HEK293T (cell line): ENCODE data around the gene NSD1.

Experiments
- CTCF ChIA-PET: fragments of 350-600 bp; formaldehyde crosslinking; extraction: SDS; loops from one replicate; lab custom pipeline; 2021; ENCODE audit warnings: antibody characterized with exemption, inconsistent platforms; lab: Yijun Ruan, JAX
- POLR2A ChIA-PET: fragments of 350-600 bp; formaldehyde crosslinking; extraction: SDS; loops from one replicate; lab custom pipeline; 2020; ENCODE audit warnings: antibody characterized with exemption, inconsistent platforms; lab: Yijun Ruan, JAX
- DNase-seq: peaks from one replicate; pipeline ENCODE4 v3.0.0; 2012; ENCODE audit warnings: mixed read lengths; ENCODE audit errors: extremely low spot score
- ARNT ChIP-seq: fragments of 450-650 bp; IDR thresholded peaks from 2 replicates; pipeline ENCODE4 v1.6.1; 2017; ENCODE audit warnings: mild to moderate bottlenecking
- BHLHE40 ChIP-seq: fragments of 450-650 bp; IDR thresholded peaks from 2 replicates; pipeline ENCODE4 v1.6.1; 2016; ENCODE audit warnings: mild to moderate bottlenecking, moderate library complexity, borderline replicate concordance
- CTBP1 ChIP-seq: fragments of 450-650 bp; IDR thresholded peaks from 2 replicates; pipeline ENCODE4 v1.6.1; 2016; ENCODE audit warnings: borderline replicate concordance
- ELF4 ChIP-seq: fragments of 450-650 bp; IDR thresholded peaks from 2 replicates; pipeline ENCODE4 v1.6.1; 2017; ENCODE audit warnings: antibody characterized with exemption
- FOXA1 ChIP-seq: fragments of 450-650 bp; IDR thresholded peaks from 2 replicates; pipeline ENCODE4 v1.6.1; 2016; ENCODE audit warnings: mild to moderate bottlenecking
- FOXK2 ChIP-seq: fragments of 450-650 bp; IDR thresholded peaks from 2 replicates; pipeline ENCODE4 v1.6.1; 2016; ENCODE audit warnings: mild to moderate bottlenecking
- FOXM1 ChIP-seq: fragments of 450-650 bp; IDR thresholded peaks from 2 replicates; pipeline ENCODE4 v1.6.1; 2017; ENCODE audit warnings: mild to moderate bottlenecking, borderline replicate concordance
- HDGF ChIP-seq: fragments of 450-650 bp; IDR thresholded peaks from 2 replicates; pipeline ENCODE4 v1.6.1; 2017; ENCODE audit warnings: antibody characterized with exemption, borderline replicate concordance
- L3MBTL2 ChIP-seq: fragments of 450-650 bp; conservative IDR thresholded peaks from 2 replicates; pipeline ENCODE4 v1.6.1; 2016; ENCODE audit warnings: mild to moderate bottlenecking
- LEF1 ChIP-seq: fragments of 450-650 bp; IDR thresholded peaks from 2 replicates; pipeline ENCODE4 v1.6.1; 2017; ENCODE audit warnings: mild to moderate bottlenecking, borderline replicate concordance
- NFRKB ChIP-seq: fragments of 450-650 bp; IDR thresholded peaks from 2 replicates; pipeline ENCODE4 v1.6.1; 2016; ENCODE audit warnings: mild to moderate bottlenecking, moderate library complexity
- PKNOX1 ChIP-seq: fragments of 450-650 bp; IDR thresholded peaks from 2 replicates; pipeline ENCODE4 v1.6.1; 2016
- SP1 ChIP-seq: fragments of 450-650 bp; IDR thresholded peaks from 2 replicates; pipeline ENCODE4 v1.6.1; 2017
- SUZ12 ChIP-seq: fragments of 450-650 bp; IDR thresholded peaks from 2 replicates; pipeline ENCODE4 v1.6.1; 2016; ENCODE audit warnings: mild to moderate bottlenecking
- TARDBP ChIP-seq: fragments of 450-650 bp; IDR thresholded peaks from 2 replicates; pipeline ENCODE4 v1.6.1; 2016
- ZNF384 ChIP-seq: fragments of 450-650 bp; IDR thresholded peaks from 2 replicates; pipeline ENCODE4 v1.6.1; 2016

The NSD1 gene

GRCh38 chr5:177232358-177232757 is 98.8 kb downstream of the NSD1 start:
- DNase-seq = no peak
- ChIA-PET CTCF (no interaction called here), POLR2A (no interaction called here)
- TF ChIP-seq FOXM1 = no peak
- peak; percentile 75 for TF ChIP-seq PKNOX1

GRCh38 chr5:177232761-177233160 is 99.2 kb downstream of the NSD1 start:
- ChIA-PET CTCF (no interaction called here), POLR2A (no interaction called here)
- TF ChIP-seq HDGF (no peak), ELF4 (no peak), NFRKB (no peak), TARDBP (no peak), FOXA1 (no peak), FOXK2 (no peak), SP1 (no peak), L3MBTL2 (no peak)
- no peak for DNase-seq

- DNase-seq = no peak
- POLR2A ChIA-PET = no interaction called here
- TF ChIP-seq L3MBTL2 (no peak), ZNF384 (peak; percentile 61; the same call in 1 of the 2 replicates)
- CTCF ChIA-PET = no interaction called here
Observed at GRCh38 chr5:177233206-177233605, 99.6 kb downstream of the NSD1 start.

- CTCF ChIA-PET = interaction anchor here (0.9 to 2.2 kb wide), 3 partner anchors 76 to 573 kb away, joined by 3 to 5 read pairs (median 4); no protein-coding TSS in a partner anchor
- no peak for DNase-seq
- TF ChIP-seq SP1 (no peak), TARDBP (no peak), ELF4 (no peak), ARNT (no peak), PKNOX1 (no peak), CTBP1 (no peak), LEF1 (no peak), NFRKB (no peak), ZNF384 (no peak), FOXA1 (no peak), HDGF (no peak), FOXK2 (no peak), BHLHE40 (no peak), SUZ12 (no peak), FOXM1 (no peak), L3MBTL2 (no peak)
- POLR2A ChIA-PET = interaction anchor here (0.8 kb wide), 1 partner anchor 137 kb away, joined by 3 read pairs; no protein-coding TSS in a partner anchor
Observed at GRCh38 chr5:177233802-177234201, 100.2 kb downstream of the NSD1 start.

GRCh38 chr5:177234841-177235240 is 101.3 kb downstream of the NSD1 start:
- ChIA-PET POLR2A (no interaction called here), CTCF (interaction anchor here (1.0 to 2.2 kb wide), 2 partner anchors 75 to 574 kb away, joined by 3 to 4 read pairs; no protein-coding TSS in a partner anchor)
- no peak for DNase-seq
- TF ChIP-seq ELF4 (no peak), LEF1 (no peak), SUZ12 (no peak), HDGF (no peak)

GRCh38 chr5:177241768-177242167 is 108.2 kb downstream of the NSD1 start:
- no peak for DNase-seq
- CTCF ChIA-PET = no interaction called here
- POLR2A ChIA-PET = no interaction called here
- TF ChIP-seq SUZ12 (no peak), ARNT (no peak), ZNF384 (no peak), CTBP1 (no peak), FOXK2 (no peak), HDGF (no peak), SP1 (no peak), ELF4 (no peak), NFRKB (no peak), FOXA1 (no peak)

- CTCF ChIA-PET = no interaction called here
- TF ChIP-seq ARNT (no peak), FOXK2 (no peak), ZNF384 (no peak), SP1 (no peak), NFRKB (no peak), TARDBP (no peak), L3MBTL2 (no peak), CTBP1 (no peak), FOXA1 (no peak), BHLHE40 (no peak), HDGF (no peak), PKNOX1 (no peak), LEF1 (no peak), FOXM1 (no peak), SUZ12 (no peak), ELF4 (no peak)
- POLR2A ChIA-PET = no interaction called here
- no peak for DNase-seq
Observed at GRCh38 chr5:177242304-177242703, 108.7 kb downstream of the NSD1 start.
